Measurements from ENCODE around the gene LGR5. TPM values are rescaled to one million over a fixed set of nuclear protein-coding genes. Genes with fewer than 3 reads are reported as not detected.

Gene LGR5
- polyA plus RNA-seq, 1 donor (not counting 4 experiments of a cell fraction or from before 2014, with no cell fraction given): 0.05 TPM

- no peak overlapping the region for H2AFZ ChIP-seq (ENCODE audit: control insufficient read depth, low read length)
- TF ChIP-seq CTCF (optimal IDR thresholded peaks at IDR 0.05 in 1 of 3, IDR thresholded peaks at IDR 0.05 in 1 of 3, conservative IDR thresholded peaks at IDR 0.05 in 1 of 3; ENCODE audit: extremely low read depth in 1 of 3, insufficient read depth in 2 of 3, low read length in 3 of 3) (no peak), EZH2 (IDR thresholded peaks at IDR 0.05; ENCODE audit: low read length) (no peak)
- no peaks in the 10 kb centered on the region for H4K20me1 ChIP-seq (ENCODE audit: control insufficient read depth, extremely low read depth, insufficient read depth, low read length)
- H3K27ac ChIP-seq (ENCODE audit: control insufficient read depth, insufficient read depth, low read length): no peak overlapping the region
- H3K36me3 ChIP-seq (ENCODE audit: control insufficient read depth in 2 of 2, extremely low read depth in 1 of 2, insufficient read depth in 2 of 2, low read length in 2 of 2): no peaks in the 10 kb centered on the region
- H3K4me2 ChIP-seq (ENCODE audit: control insufficient read depth, extremely low read depth, insufficient read depth, low read depth, low read length): no peak overlapping the region
- no peak for DNase-seq (ENCODE audit: low read depth, low spot score)
- no peaks in the 10 kb centered on the region for H3K4me1 ChIP-seq (ENCODE audit: control insufficient read depth, extremely low read depth, insufficient read depth, low read length)
- no peaks in the 10 kb centered on the region for H3K9me3 ChIP-seq (ENCODE audit: control insufficient read depth, low read depth, low read length)
- dilution Hi-C loops (cut with MboI; ENCODE audit: extremely low pct_ligation_motif_present, low sequenced_read_pairs): no loop called here
- H3K27me3 ChIP-seq (ENCODE audit: control insufficient read depth, extremely low read depth, insufficient read depth, low read length): no peaks in the 10 kb centered on the region
- H3K4me3 ChIP-seq (ENCODE audit: control insufficient read depth in 2 of 3, extremely low read depth in 1 of 3, insufficient read depth in 2 of 3, low read depth in 1 of 3, low read length in 3 of 3): no peak overlapping the region
- H3K9ac ChIP-seq (ENCODE audit: control insufficient read depth, extremely low read depth, insufficient read depth, low read length): no peak overlapping the region
- no peaks in the 10 kb centered on the region for H3K79me2 ChIP-seq (ENCODE audit: control insufficient read depth, insufficient read depth, low read length)
- FAIRE-seq: no peak
- H3K9me1 ChIP-seq (ENCODE audit: control insufficient read depth, extremely low read depth, insufficient read depth, low read length): no peaks in the 10 kb centered on the region
Measured at GRCh38 chr12:71474791-71475190, 35.2 kb downstream of the LGR5 start.

- no peaks in the 10 kb centered on the region for H3K9me1 ChIP-seq (ENCODE audit: control insufficient read depth, extremely low read depth, insufficient read depth, low read length)
- DNase-seq (ENCODE audit: low read depth, low spot score) (no peak), FAIRE-seq (no peak)
- H3K4me3 ChIP-seq (ENCODE audit: control insufficient read depth in 2 of 3, extremely low read depth in 1 of 3, insufficient read depth in 2 of 3, low read depth in 1 of 3, low read length in 3 of 3): no peak overlapping the region
- H3K27me3 ChIP-seq (ENCODE audit: control insufficient read depth, extremely low read depth, insufficient read depth, low read length): no peaks in the 10 kb centered on the region
- no peaks in the 10 kb centered on the region for H3K9me3 ChIP-seq (ENCODE audit: control insufficient read depth, low read depth, low read length)
- no peaks in the 10 kb centered on the region for H3K79me2 ChIP-seq (ENCODE audit: control insufficient read depth, insufficient read depth, low read length)
- no peak overlapping the region for H2AFZ ChIP-seq (ENCODE audit: control insufficient read depth, low read length)
- no peak for TF ChIP-seq EZH2 (IDR thresholded peaks at IDR 0.05; ENCODE audit: low read length)
- TF ChIP-seq CTCF (optimal IDR thresholded peaks at IDR 0.05 in 1 of 3, IDR thresholded peaks at IDR 0.05 in 1 of 3, conservative IDR thresholded peaks at IDR 0.05 in 1 of 3; ENCODE audit: extremely low read depth in 1 of 3, insufficient read depth in 2 of 3, low read length in 3 of 3): no peak
- no peaks in the 10 kb centered on the region for H3K36me3 ChIP-seq (ENCODE audit: control insufficient read depth in 2 of 2, extremely low read depth in 1 of 2, insufficient read depth in 2 of 2, low read length in 2 of 2)
- no peak overlapping the region for H3K9ac ChIP-seq (ENCODE audit: control insufficient read depth, extremely low read depth, insufficient read depth, low read length)
- H3K4me1 ChIP-seq (ENCODE audit: control insufficient read depth, extremely low read depth, insufficient read depth, low read length): no peaks in the 10 kb centered on the region
- no peak overlapping the region for H3K27ac ChIP-seq (ENCODE audit: control insufficient read depth, insufficient read depth, low read length)
- no peaks in the 10 kb centered on the region for H4K20me1 ChIP-seq (ENCODE audit: control insufficient read depth, extremely low read depth, insufficient read depth, low read length)
- dilution Hi-C loops (cut with MboI; ENCODE audit: extremely low pct_ligation_motif_present, low sequenced_read_pairs): no loop called here
- no peak overlapping the region for H3K4me2 ChIP-seq (ENCODE audit: control insufficient read depth, extremely low read depth, insufficient read depth, low read depth, low read length)
Measured at GRCh38 chr12:71475280-71475679, 35.7 kb downstream of the LGR5 start.
